ENCODE results near the gene JMJD7. TPM values are rescaled to one million over a fixed set of nuclear protein-coding genes. Genes with fewer than 3 reads are reported as not detected.

JMJD7 gene
- total and polyA plus RNA-seq, 9 of the 15 experiments (the other 6 are each of a cell fraction or from before 2014, with no cell fraction given): 1.2 to 13.9 (median 6.1) TPM

- POLR2A ChIA-PET: interaction anchor here (0.6 to 0.9 kb wide), 3 partner anchors 9 to 894 kb away, joined by 3 to 4 read pairs (median 3); partner anchors contain the start of gene CHAC1
- CTCF ChIA-PET (ENCODE audit: low intra/inter-chr PET ratio): no interaction called here
Observed at GRCh38 chr15:41847206-41847605, 19.3 kb downstream of the JMJD7 start.

GRCh38 chr15:41847981-41848380, 20.1 kb downstream of the JMJD7 start:
- no peaks in the 10 kb centered on the region for H3K9me3 ChIP-seq (replicated peaks; ENCODE audit: control insufficient read depth, insufficient read depth, low read depth, low read length)
- H2AFZ ChIP-seq (ENCODE audit: low read depth, low read length): no peak overlapping the region
- H3K9ac ChIP-seq (ENCODE audit: insufficient read depth in 1 of 2, low read depth in 2 of 2, low read length in 2 of 2): no peak overlapping the region
- DNase-seq (ENCODE audit: extremely low read depth in 1 of 4, low spot score in 3 of 4) (no peak), FAIRE-seq (no peak), ATAC-seq (no peak)
- H3K27ac ChIP-seq (ENCODE audit: extremely low read depth, low read depth, low read length): no peak overlapping the region
- H3K36me3 ChIP-seq (ENCODE audit: control insufficient read depth, insufficient read depth, low read length): peaks cover 5% of the 10 kb centered on the region; the same call in 1 of the 3 replicates
- H3K27me3 ChIP-seq (ENCODE audit: control insufficient read depth in 2 of 2, insufficient read depth in 2 of 2, low read length in 2 of 2): peaks cover 13 to 28% of the 10 kb centered on the region in 2 experiments; a peak in 4 of 5 replicates
- H3K4me3 ChIP-seq: no peak overlapping the region
- no peaks in the 10 kb centered on the region for H3K9me1 ChIP-seq (ENCODE audit: control insufficient read depth, insufficient read depth, low read length)
- 79% methylated on average over 9 of the region's 9 CpGs for WGBS (ENCODE audit: insufficient coverage, low coverage, missing lambda C conversion rate)
- H3K79me2 ChIP-seq (ENCODE audit: control insufficient read depth, insufficient read depth, low read length): no peaks in the 10 kb centered on the region
- peaks cover 0 to 12% of the 10 kb centered on the region in 2 experiments; a peak in 1 of 5 replicates for H3K4me1 ChIP-seq (replicated peaks in 1 of 2; ENCODE audit: control insufficient read depth in 2 of 2, insufficient read depth in 2 of 2, low read length in 2 of 2)
- in situ Hi-C loops (cut with MboI): no loop called here
- ChIA-PET CTCF (ENCODE audit: low intra/inter-chr PET ratio) (no interaction called here), POLR2A (interaction anchor here (0.5 to 0.9 kb wide), 3 partner anchors 12 to 80 kb away, joined by 3 to 4 read pairs (median 3); no protein-coding TSS in a partner anchor)
- intact Hi-C loops (cut with micrococcal nuclease): no loop called here
- no TSS peak for BruUV-seq (replicated peaks)
- H3K4me2 ChIP-seq (ENCODE audit: insufficient read depth, low read length): no peak overlapping the region
- peaks cover 9% of the 10 kb centered on the region for H4K20me1 ChIP-seq (replicated peaks; ENCODE audit: control insufficient read depth, insufficient read depth, low read length)
- TF ChIP-seq STAT6 (CRISPR knock-in tag; IDR thresholded peaks at IDR 0.05) (no peak), EHMT2 (IDR thresholded peaks at IDR 0.05) (no peak), ZBTB9 (CRISPR knock-in tag; IDR thresholded peaks at IDR 0.05) (no peak), PHB (CRISPR knock-in tag; IDR thresholded peaks at IDR 0.05) (no peak), ZNF263 (CRISPR knock-in tag; IDR thresholded peaks at IDR 0.05; ENCODE audit: borderline replicate concordance) (no peak), SMAD4 (CRISPR knock-in tag; conservative IDR thresholded peaks at IDR 0.05) (no peak)

More at GRCh38 chr15:41847206-41847605, 19.3 kb downstream of the JMJD7 start:
- BruUV-seq (replicated peaks): no TSS peak
- H3K79me2 ChIP-seq (ENCODE audit: control insufficient read depth, insufficient read depth, low read length): no peaks in the 10 kb centered on the region
- DNase-seq (ENCODE audit: extremely low read depth in 1 of 4, low spot score in 3 of 4) (no peak), ATAC-seq (no peak), FAIRE-seq (no peak)
- peaks cover 9 to 20% of the 10 kb centered on the region in 2 experiments; a peak in 4 of 5 replicates for H3K27me3 ChIP-seq (ENCODE audit: control insufficient read depth in 2 of 2, insufficient read depth in 2 of 2, low read length in 2 of 2)
- intact Hi-C loops (cut with micrococcal nuclease): no loop called here
- H3K9ac ChIP-seq (ENCODE audit: insufficient read depth in 1 of 2, low read depth in 2 of 2, low read length in 2 of 2): no peak overlapping the region
- H3K4me1 ChIP-seq (replicated peaks in 1 of 2; ENCODE audit: control insufficient read depth in 2 of 2, insufficient read depth in 2 of 2, low read length in 2 of 2): peaks cover 0 to 11% of the 10 kb centered on the region in 2 experiments; a peak in 1 of 5 replicates
- in situ Hi-C loops (cut with MboI): no loop called here
- no peak overlapping the region for H3K4me2 ChIP-seq (ENCODE audit: insufficient read depth, low read length)
- H3K9me3 ChIP-seq (replicated peaks; ENCODE audit: control insufficient read depth, insufficient read depth, low read depth, low read length): no peaks in the 10 kb centered on the region
- no peak overlapping the region for H2AFZ ChIP-seq (ENCODE audit: low read depth, low read length)
- no peaks in the 10 kb centered on the region for H3K9me1 ChIP-seq (ENCODE audit: control insufficient read depth, insufficient read depth, low read length)
- peaks cover 5% of the 10 kb centered on the region; the same call in 1 of the 3 replicates for H3K36me3 ChIP-seq (ENCODE audit: control insufficient read depth, insufficient read depth, low read length)
- no peak for TF ChIP-seq KDM1A (IDR thresholded peaks at IDR 0.05)
- TF ChIP-seq TCF7 (IDR thresholded peaks at IDR 0.05; ENCODE audit: borderline replicate concordance): no peak
- TF ChIP-seq HLTF (IDR thresholded peaks at IDR 0.05): no peak
- TF ChIP-seq, protein P1, sequence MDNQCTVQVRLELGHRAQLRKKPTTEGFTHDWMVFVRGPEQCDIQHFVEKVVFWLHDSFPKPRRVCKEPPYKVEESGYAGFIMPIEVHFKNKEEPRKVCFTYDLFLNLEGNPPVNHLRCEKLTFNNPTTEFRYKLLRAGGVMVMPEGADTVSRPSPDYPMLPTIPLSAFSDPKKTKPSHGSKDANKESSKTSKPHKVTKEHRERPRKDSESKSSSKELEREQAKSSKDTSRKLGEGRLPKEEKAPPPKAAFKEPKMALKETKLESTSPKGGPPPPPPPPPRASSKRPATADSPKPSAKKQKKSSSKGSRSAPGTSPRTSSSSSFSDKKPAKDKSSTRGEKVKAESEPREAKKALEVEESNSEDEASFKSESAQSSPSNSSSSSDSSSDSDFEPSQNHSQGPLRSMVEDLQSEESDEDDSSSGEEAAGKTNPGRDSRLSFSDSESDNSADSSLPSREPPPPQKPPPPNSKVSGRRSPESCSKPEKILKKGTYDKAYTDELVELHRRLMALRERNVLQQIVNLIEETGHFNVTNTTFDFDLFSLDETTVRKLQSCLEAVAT (IDR thresholded peaks at IDR 0.05): no peak
- 69% methylated on average over 13 of the region's 14 CpGs for WGBS (ENCODE audit: insufficient coverage, low coverage, missing lambda C conversion rate)
- H4K20me1 ChIP-seq (replicated peaks; ENCODE audit: control insufficient read depth, insufficient read depth, low read length): peaks cover 5% of the 10 kb centered on the region; the same call in 1 of the 2 replicates
- no peak overlapping the region for H3K27ac ChIP-seq (ENCODE audit: extremely low read depth, low read depth, low read length)
- H3K4me3 ChIP-seq: no peak overlapping the region
